Activated CD4-positive, alpha-beta T cell treated with anti-CD3 and anti-CD28 coated beads for 4 hours (primary cell): ENCODE measurements around the gene TMEM256.

Experiments
- DNase-seq, 2 donors: peaks; one replicate each; pipeline ENCODE4 v3.0.0-alpha.2; 2020

The TMEM256 gene

GRCh38 chr17:7428557-7428956 is 24.7 kb upstream of the TMEM256 start, which contains the start of gene SPEM3:
SPEM3 (plus strand) TSS chr17:7428857; CDS start chr17:7428903, 46 bp downstream.
- no peak for DNase-seq

- no peak for DNase-seq
Measured at GRCh38 chr17:7427549-7427948, 23.7 kb upstream of the TMEM256 start.

GRCh38 chr17:7426896-7427489 is 23.1 kb upstream of the TMEM256 start:
- no peak for DNase-seq

- DNase-seq: no peak
Measured at GRCh38 chr17:7426203-7426863, 22.4 kb upstream of the TMEM256 start.

DNA sequence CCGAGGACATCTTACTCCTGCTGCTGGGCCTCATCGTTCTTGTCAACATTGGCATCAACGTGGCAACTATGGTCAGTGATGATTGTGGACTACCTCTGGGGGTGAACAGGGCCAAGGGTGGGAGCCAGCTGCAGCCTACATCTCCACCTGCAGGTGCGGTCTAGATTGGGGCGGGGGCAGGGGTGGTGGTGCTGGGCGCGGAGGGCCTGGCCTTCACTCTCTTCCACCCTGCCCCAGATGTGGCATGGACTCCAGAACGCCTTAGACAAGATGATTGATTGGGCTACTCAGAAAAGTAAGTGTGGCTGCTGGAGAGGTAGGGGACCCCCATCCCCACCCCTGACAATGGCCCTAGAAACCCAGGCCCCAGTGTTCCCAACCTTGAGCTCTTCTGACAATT is 21.9 kb upstream of the TMEM256 start:
- DNase-seq: no peak

DNA sequence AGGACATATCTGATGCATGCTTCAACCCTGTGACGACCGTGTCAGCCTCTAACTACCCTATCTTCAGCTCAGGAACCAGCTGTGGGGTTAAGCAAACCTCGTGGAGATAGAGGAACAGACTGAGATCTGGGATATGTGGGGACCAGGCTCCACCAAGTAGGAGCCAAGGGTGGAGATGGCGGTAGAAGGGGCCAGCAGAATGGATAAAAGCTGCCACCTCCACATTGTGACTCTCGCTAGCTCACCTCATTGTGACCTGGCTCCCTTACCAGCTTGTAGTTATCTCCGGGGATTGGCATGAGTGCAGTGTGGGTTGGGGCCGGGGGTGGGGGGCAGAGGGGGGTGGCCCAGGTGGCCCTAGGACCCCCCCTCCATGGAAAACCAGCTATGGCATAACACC is 21.4 kb upstream of the TMEM256 start, which contains the start of gene SPEM2:
TSS of gene SPEM2 (plus strand) at position 301 of the 400 bp plus-strand sequence. CDS start at position 374, 73 bp downstream.
- no peak for DNase-seq

DNA sequence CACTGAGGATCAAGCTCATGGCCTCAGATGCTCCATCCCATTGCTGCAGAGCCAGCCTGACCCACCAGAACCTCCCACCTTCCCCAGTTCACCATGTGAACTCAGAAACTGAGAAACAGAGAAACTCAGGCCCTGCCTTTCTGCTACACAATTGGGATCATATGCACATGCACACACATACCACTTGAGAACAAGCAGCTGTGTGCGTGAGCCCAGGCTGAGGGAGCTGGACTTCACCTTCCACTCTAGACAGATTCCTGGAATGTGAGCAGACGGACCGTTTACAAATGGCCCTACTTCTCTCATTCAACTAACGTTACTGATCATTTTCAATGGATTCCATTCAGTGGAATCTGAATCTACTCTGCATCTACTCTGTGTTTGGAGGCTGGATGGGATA is 19.8 kb upstream of the TMEM256 start:
- no peak for DNase-seq

- no peak for DNase-seq
Measured at GRCh38 chr17:7421186-7421585, 17.3 kb upstream of the TMEM256 start.

GRCh38 chr17:7419819-7420610 is 16.1 kb upstream of the TMEM256 start, which contains the start of gene SPEM1:
SPEM1 (plus strand) TSS chr17:7420324; CDS start chr17:7420385, 61 bp downstream.
- DNase-seq: no peak

GRCh38 chr17:7418472-7419152 is 14.7 kb upstream of the TMEM256 start:
- no peak for DNase-seq

- no peak for DNase-seq
Measured at GRCh38 chr17:7417056-7417655, 13.3 kb upstream of the TMEM256 start.

DNA sequence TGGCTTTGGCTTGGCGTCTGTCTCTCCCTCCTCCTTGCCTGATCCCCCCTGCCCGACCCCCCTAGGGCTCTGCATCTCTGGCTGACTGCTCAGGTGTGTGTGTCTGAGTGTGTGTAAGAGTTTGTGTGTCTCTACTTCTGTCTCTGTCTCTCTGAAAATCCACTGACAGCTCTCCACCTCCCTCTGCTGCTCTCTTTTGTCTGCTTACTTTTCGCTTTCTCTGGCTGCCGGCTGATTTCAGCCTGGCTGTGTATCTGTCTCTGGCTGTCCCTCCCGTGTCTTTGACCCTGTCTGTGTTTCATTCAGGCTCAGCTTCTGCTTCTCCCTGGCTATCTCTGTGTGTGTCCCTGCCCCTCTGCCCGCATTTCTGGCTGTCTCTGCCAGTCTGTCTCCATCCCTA is 12.4 kb upstream of the TMEM256 start:
- no peak for DNase-seq

- no peak for DNase-seq
Measured at GRCh38 chr17:7415784-7416183, 11.9 kb upstream of the TMEM256 start.

- DNase-seq: no peak
Measured at GRCh38 chr17:7414837-7415236, 10.9 kb upstream of the TMEM256 start.

DNA sequence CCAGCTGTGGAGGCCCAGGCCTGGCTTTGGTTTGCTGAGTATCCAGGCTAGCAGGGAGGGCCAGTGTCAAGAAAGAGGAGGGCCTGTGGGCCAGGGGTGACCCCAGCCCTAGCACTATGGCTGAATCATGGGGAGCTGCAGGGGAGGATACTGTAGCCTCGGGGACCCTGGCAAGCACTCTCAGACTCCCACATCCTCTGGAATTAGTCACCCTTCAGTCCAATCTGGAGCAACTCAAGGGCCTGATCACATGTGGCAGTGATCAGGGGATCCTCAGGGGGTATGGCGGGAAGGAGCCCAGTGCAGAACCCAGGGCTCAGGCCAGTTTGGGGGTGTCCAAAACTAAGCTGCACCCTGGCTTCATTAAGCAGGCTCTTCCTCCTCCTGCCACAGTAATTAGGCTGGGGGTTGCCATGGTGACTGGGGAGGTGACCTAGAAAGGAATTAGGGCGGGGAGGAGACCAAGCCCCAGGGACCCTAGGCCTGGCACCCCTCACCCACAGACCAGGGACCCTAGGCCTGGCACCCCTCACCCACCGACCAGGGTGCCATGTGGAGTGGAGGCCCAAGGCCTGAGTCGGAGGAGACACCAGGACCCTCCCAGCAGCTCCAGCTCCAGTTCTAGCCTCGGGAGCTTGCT is 9.6 kb upstream of the TMEM256 start:
- no peak for DNase-seq

DNA sequence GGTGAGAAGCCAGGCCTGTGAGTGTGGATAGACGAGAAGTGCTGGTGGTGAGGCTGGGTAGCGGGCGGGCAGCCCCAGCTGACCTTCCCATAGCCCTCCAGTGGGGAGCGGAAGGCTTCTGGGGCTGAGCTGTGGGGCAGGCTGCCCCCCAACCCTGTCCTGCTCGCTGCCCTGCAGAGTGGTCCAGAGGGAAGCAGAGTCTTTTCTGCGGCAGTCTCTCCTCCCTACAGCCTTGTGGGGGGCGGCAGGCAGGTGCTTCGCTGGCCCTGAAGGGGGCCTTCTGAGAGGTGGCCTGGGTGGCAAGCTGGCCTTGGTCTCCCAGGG is 7.5 kb upstream of the TMEM256 start:
- DNase-seq: no peak

GRCh38 chr17:7410634-7411426 is 6.9 kb upstream of the TMEM256 start:
- no peak for DNase-seq

- no peak for DNase-seq
Measured at GRCh38 chr17:7409716-7410115, 5.8 kb upstream of the TMEM256 start.

DNA sequence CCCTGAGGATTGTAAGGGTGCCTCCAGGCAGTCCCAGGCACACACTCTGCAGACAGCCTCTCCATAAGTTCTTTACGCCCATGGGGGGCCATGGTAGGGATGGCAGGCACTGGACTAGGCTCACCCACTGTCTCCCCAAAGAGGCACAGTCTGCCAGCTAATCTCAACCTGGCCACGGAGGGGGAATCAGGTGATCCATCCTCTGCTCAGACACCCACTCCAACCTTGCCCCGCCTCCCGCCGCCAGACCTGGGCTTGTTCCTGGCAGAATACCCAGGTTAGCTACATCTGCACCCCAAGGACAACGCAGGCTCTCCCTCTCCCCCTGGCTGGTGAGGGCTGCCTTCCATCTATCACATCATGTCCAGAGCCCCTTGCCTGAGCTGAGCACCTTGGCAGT is 5.0 kb upstream of the TMEM256 start:
- no peak for DNase-seq

GRCh38 chr17:7408252-7408727 is 4.4 kb upstream of the TMEM256 start:
- no peak for DNase-seq

DNA sequence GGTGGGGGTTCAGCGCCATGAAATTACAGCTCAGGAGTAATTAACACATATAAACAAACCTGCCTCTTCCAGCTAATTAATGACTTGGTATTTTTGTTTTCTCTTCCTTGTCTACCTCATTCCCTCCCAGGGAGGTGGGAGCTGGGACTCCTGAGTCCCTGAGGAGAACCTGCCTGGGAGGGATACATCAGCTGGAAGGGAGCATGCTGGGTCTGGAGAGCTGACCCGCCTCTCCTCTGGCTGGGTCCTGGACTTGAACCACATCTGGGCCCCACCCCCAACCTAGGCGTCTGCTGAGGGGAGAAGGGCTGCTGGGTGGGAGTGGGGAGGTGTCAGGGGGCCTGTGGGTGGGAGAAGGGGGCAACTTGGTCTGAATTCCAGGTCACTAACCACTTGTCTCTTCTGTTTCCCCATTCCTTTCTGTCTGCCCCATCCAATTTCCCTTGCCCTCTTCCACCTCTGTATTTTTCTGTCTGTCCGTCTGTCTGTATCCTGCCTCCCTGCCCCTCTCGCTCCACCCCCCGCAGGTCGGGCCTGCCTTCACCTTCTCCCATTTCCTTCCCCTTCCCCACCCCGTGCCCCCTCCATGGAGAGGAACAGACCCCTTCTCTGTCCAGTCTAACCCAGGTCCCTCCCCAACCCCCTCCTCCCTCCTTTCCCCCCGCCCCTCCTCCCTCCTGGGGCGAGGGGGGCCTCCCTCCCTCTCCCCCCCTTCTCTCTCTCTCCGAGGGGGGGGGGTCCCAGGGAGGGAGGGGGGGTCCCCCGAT is 3.8 kb upstream of the TMEM256 start, which contains the start of gene NLGN2:
TSS of gene NLGN2 (plus strand) at position 361 of the 767 bp plus-strand sequence. CDS start 411 bp downstream, outside the sequence.
- no peak for DNase-seq
